NT2/D1 (cell line): ENCODE measurements around the gene PROM1.

Experiments used
- DNase-seq: peaks from one replicate; pipeline ENCODE4 v3.0.0-alpha.2; 2011; ENCODE audit warnings: low read depth, low spot score
- H3K27me3 ChIP-seq: 2 replicates; pipeline ENCODE4 v1.6.0; 2011; ENCODE audit warnings: mild to moderate bottlenecking; ENCODE audit not compliant: insufficient read length, insufficient read depth
- H3K36me3 ChIP-seq: 2 replicates; pipeline ENCODE4 v1.6.1; 2011; ENCODE audit warnings: mild to moderate bottlenecking, low read length, mixed read lengths; ENCODE audit not compliant: insufficient read depth, insufficient read length
- H3K4me1 ChIP-seq: 2 replicates; pipeline ENCODE4 v1.5.1; 2011; ENCODE audit not compliant: insufficient read depth, insufficient read length
- H3K4me3 ChIP-seq: 2 replicates; pipeline ENCODE4 v1.5.1; 2011; ENCODE audit warnings: low read depth; ENCODE audit not compliant: insufficient read length
- H3K9ac ChIP-seq: 2 replicates; pipeline ENCODE4 v1.6.0; 2011; ENCODE audit warnings: low read depth; ENCODE audit not compliant: insufficient read length
- H3K9me3 ChIP-seq: 2 replicates; pipeline ENCODE4 v1.5.1; 2011; ENCODE audit warnings: mild to moderate bottlenecking, low read length; ENCODE audit not compliant: insufficient read depth
- SUZ12 ChIP-seq: IDR thresholded peaks from 2 replicates; pipeline ENCODE4 v1.6.1; 2011; ENCODE audit not compliant: insufficient read length, insufficient read depth; ENCODE audit errors: extremely low read depth
- YY1 ChIP-seq: IDR thresholded peaks from 2 replicates; pipeline ENCODE4 v1.6.1; 2011; ENCODE audit not compliant: insufficient read length, insufficient read depth
- ZNF274 ChIP-seq: IDR thresholded peaks from 2 replicates; pipeline ENCODE4 v1.6.1; 2011; ENCODE audit warnings: mild to moderate bottlenecking, low read depth, low read length

Gene PROM1

GRCh38 chr4:15938640-15939039, 145.2 kb downstream of the PROM1 start, which contains the start of gene FGFBP1:
FGFBP1 (minus strand) TSS chr4:15938740; CDS start chr4:15936632, 2,108 bp downstream.
- Histone ChIP-seq H3K4me3 (no peak within 1 kb of the TSS), H3K27me3 (no peaks in the 10 kb centered on the region), H3K9ac (no peak within 1 kb of the TSS), H3K4me1 (no peaks in the 10 kb centered on the region), H3K9me3 (no peaks in the 10 kb centered on the region), H3K36me3 (no peaks in the 10 kb centered on the region)
- no peak for DNase-seq
- TF ChIP-seq ZNF274, result no peak
- TF ChIP-seq SUZ12, result no peak
- no peak for TF ChIP-seq YY1

GRCh38 chr4:15938182-15938581, 145.6 kb downstream of the PROM1 start:
- Histone ChIP-seq H3K27me3 (no peaks in the 10 kb centered on the region), H3K36me3 (no peaks in the 10 kb centered on the region), H3K4me3 (no peak overlapping the region), H3K9ac (no peak overlapping the region), H3K9me3 (no peaks in the 10 kb centered on the region), H3K4me1 (no peaks in the 10 kb centered on the region)
- no peak for TF ChIP-seq SUZ12
- TF ChIP-seq YY1, result no peak
- TF ChIP-seq ZNF274, result no peak
- no peak for DNase-seq

- DNase-seq, result no peak
- Histone ChIP-seq H3K4me3 (no peak overlapping the region), H3K9me3 (no peaks in the 10 kb centered on the region), H3K4me1 (no peaks in the 10 kb centered on the region), H3K36me3 (no peaks in the 10 kb centered on the region), H3K9ac (no peak overlapping the region), H3K27me3 (no peaks in the 10 kb centered on the region)
- TF ChIP-seq ZNF274 (no peak), SUZ12 (no peak)
These were observed 147.3 kb downstream of the PROM1 start for GRCh38 chr4:15936495-15936894.

- Histone ChIP-seq H3K27me3 (no peaks in the 10 kb centered on the region), H3K9ac (no peak overlapping the region), H3K36me3 (no peaks in the 10 kb centered on the region), H3K4me1 (no peaks in the 10 kb centered on the region), H3K9me3 (no peaks in the 10 kb centered on the region), H3K4me3 (no peak overlapping the region)
- no peak for TF ChIP-seq YY1
- TF ChIP-seq ZNF274, result no peak
- DNase-seq, result no peak
These were observed 148.1 kb downstream of the PROM1 start for GRCh38 chr4:15935504-15936402.

GRCh38 chr4:15934259-15934658, 149.6 kb downstream of the PROM1 start:
- no peaks in the 10 kb centered on the region for H3K9me3 ChIP-seq
- no peaks in the 10 kb centered on the region for H3K27me3 ChIP-seq
- no peak for TF ChIP-seq ZNF274
- no peaks in the 10 kb centered on the region for H3K36me3 ChIP-seq
- no peak overlapping the region for H3K9ac ChIP-seq
- H3K4me3 ChIP-seq, result no peak overlapping the region
- DNase-seq, result no peak
- H3K4me1 ChIP-seq, result no peaks in the 10 kb centered on the region

- no peaks in the 10 kb centered on the region for H3K4me1 ChIP-seq
- no peak overlapping the region for H3K4me3 ChIP-seq
- no peak overlapping the region for H3K9ac ChIP-seq
- TF ChIP-seq ZNF274 (no peak), YY1 (no peak), SUZ12 (no peak)
- no peaks in the 10 kb centered on the region for H3K9me3 ChIP-seq
- no peaks in the 10 kb centered on the region for H3K27me3 ChIP-seq
- H3K36me3 ChIP-seq, result no peaks in the 10 kb centered on the region
- no peak for DNase-seq
These were observed 152.2 kb downstream of the PROM1 start for GRCh38 chr4:15931451-15932210.

- Histone ChIP-seq H3K9ac (no peak overlapping the region), H3K9me3 (no peaks in the 10 kb centered on the region), H3K4me1 (no peaks in the 10 kb centered on the region), H3K4me3 (no peak overlapping the region), H3K27me3 (no peaks in the 10 kb centered on the region), H3K36me3 (no peaks in the 10 kb centered on the region)
- DNase-seq, result no peak
- TF ChIP-seq YY1, result no peak
- no peak for TF ChIP-seq SUZ12
- no peak for TF ChIP-seq ZNF274
These were observed 153.5 kb downstream of the PROM1 start for GRCh38 chr4:15930314-15930713.
